GM12878 (cell line): ENCODE results near the gene CYTIP. TPM values are rescaled to one million over a fixed set of nuclear protein-coding genes. Genes with fewer than 3 reads are reported as not detected.

Source experiments
- ATAC-seq: fragments of 200-7000 bp; cut with Tn5 transposase; 3 replicates; pipeline ENCODE4 v1.9.1; 2020; ENCODE audit warnings: mild to moderate bottlenecking, moderate library complexity
- BruUV-seq: library from RNA; stranded (reverse); fragments of 400-500 nt; replicated peaks from 2 replicates; lab custom pipeline; 2021; lab: Mats Ljungman, UMichigan
- CTCF ChIA-PET: fragments of 300-600 bp; sonication (Branson Sonifier 250); formaldehyde crosslinking; extraction: SDS; loops from one replicate; lab custom pipeline; 2021; ENCODE audit warnings: inconsistent platforms; lab: Yijun Ruan, JAX
- POLR2A ChIA-PET: fragments of 350-600 bp; formaldehyde crosslinking; extraction: SDS; loops from one replicate; lab custom pipeline; 2021; ENCODE audit warnings: inconsistent platforms; lab: Charles Lee
- RAD21 ChIA-PET: fragments of 300-600 bp; sonication (Branson Sonifier 250); formaldehyde crosslinking; loops from one replicate; lab custom pipeline; 2023; ENCODE audit warnings: antibody characterized with exemption; ENCODE audit not compliant: unreplicated experiment; lab: Charles Lee
- SMC1A ChIA-PET: fragments of 300-600 bp; sonication (Branson Sonifier 250); formaldehyde crosslinking; loops from one replicate; lab custom pipeline; 2023; ENCODE audit not compliant: unreplicated experiment, uncharacterized antibody; lab: Charles Lee
- DNase-seq: peaks from one replicate; pipeline ENCODE4 v3.0.0-alpha.2; 2011; ENCODE audit warnings: low read depth, low spot score
- FAIRE-seq: peaks from 3 replicates; lab custom pipeline; 2011; peaks lifted over from hg19 to GRCh38; lab: Jason Lieb, UNC
- H2AFZ ChIP-seq: 2 replicates; pipeline ENCODE4 v1.6.0; 2011; ENCODE audit warnings: low read depth, low read length, control low read depth; ENCODE audit not compliant: control insufficient read depth
- H3K27ac ChIP-seq: 2 replicates; pipeline ENCODE4 v1.5.1; 2011; ENCODE audit warnings: control low read depth; ENCODE audit not compliant: control insufficient read depth, insufficient read depth
- H3K27me3 ChIP-seq, 2 experiments: replicated peaks in 1 of 2; 2 replicates each; pipeline versions ENCODE4 v1.6.0 to v1.6.1; 2011; ENCODE audit warnings: low read length in 1 of 2; ENCODE audit not compliant: control insufficient read depth in 2 of 2, insufficient read depth in 2 of 2
- H3K36me3 ChIP-seq, 2 experiments: 2 replicates each; pipeline ENCODE4 v1.5.1; 2011; ENCODE audit warnings: low read length in 1 of 2; ENCODE audit not compliant: control insufficient read depth in 2 of 2, insufficient read depth in 2 of 2
- H3K4me1 ChIP-seq: 2 replicates; pipeline ENCODE4 v1.6.1; 2011; ENCODE audit warnings: mild to moderate bottlenecking, low read length, moderate library complexity, mixed read lengths; ENCODE audit not compliant: control insufficient read depth, insufficient read depth
- H3K4me2 ChIP-seq: 2 replicates; pipeline ENCODE4 v1.6.0; 2011; ENCODE audit warnings: control low read depth; ENCODE audit not compliant: control insufficient read depth, insufficient read depth
- H3K4me3 ChIP-seq: fragments of 200-600 bp; sonication (generic); 2 replicates; pipeline ENCODE4 v1.5.1; 2016
- H3K79me2 ChIP-seq: 2 replicates; pipeline ENCODE4 v1.6.0; 2011; ENCODE audit warnings: low read length; ENCODE audit not compliant: control insufficient read depth, insufficient read depth
- H3K9ac ChIP-seq: 2 replicates; pipeline ENCODE4 v1.8.0; 2011; ENCODE audit warnings: low read length, control low read depth, mixed read lengths; ENCODE audit not compliant: control insufficient read depth, insufficient read depth
- H3K9me3 ChIP-seq: replicated peaks from 3 replicates; pipeline ENCODE4 v1.5.1; 2011; ENCODE audit warnings: mild to moderate bottlenecking, low read length; ENCODE audit not compliant: control insufficient read depth, insufficient read depth
- H4K20me1 ChIP-seq: 2 replicates; pipeline ENCODE4 v1.6.0; 2011; ENCODE audit not compliant: control insufficient read depth, insufficient read depth
- BRCA1 ChIP-seq: IDR thresholded peaks from 2 replicates; pipeline ENCODE4 v1.6.1; 2011; ENCODE audit warnings: low read depth, low read length, improper control_type of control experiment
- CBFB ChIP-seq: IDR thresholded peaks from 2 replicates; pipeline ENCODE4 v1.6.1; 2016; ENCODE audit warnings: antibody characterized with exemption, low read depth
- GATAD2B ChIP-seq: fragments of 450-650 bp; conservative IDR thresholded peaks from 2 replicates; pipeline ENCODE4 v1.6.1; 2017; ENCODE audit warnings: low read depth, mild to moderate bottlenecking, moderate library complexity
- HCFC1 ChIP-seq: fragments of 150-350 bp; IDR thresholded peaks from 2 replicates; pipeline ENCODE4 v1.6.1; 2014; ENCODE audit warnings: low read length
- IRF3 ChIP-seq: fragments of 450-650 bp; IDR thresholded peaks from 2 replicates; pipeline ENCODE4 v1.6.1; 2014; ENCODE audit warnings: mild to moderate bottlenecking
- MTA3 ChIP-seq: IDR thresholded peaks from 2 replicates; pipeline ENCODE4 v1.6.1; 2012; ENCODE audit warnings: low read length, inconsistent platforms, borderline replicate concordance
- MYB ChIP-seq: fragments of 150-350 bp; IDR thresholded peaks from 2 replicates; pipeline ENCODE4 v1.6.1; 2014; ENCODE audit warnings: mild to moderate bottlenecking, low read depth, low read length, borderline replicate concordance
- PAX5 ChIP-seq: IDR thresholded peaks from 2 replicates; pipeline ENCODE4 v1.6.1; 2011; ENCODE audit warnings: low read depth, low read length, borderline replicate concordance
- PBX3 ChIP-seq: IDR thresholded peaks from 2 replicates; pipeline ENCODE4 v1.6.1; 2011; ENCODE audit warnings: mild to moderate bottlenecking, low read depth, low read length, moderate library complexity; ENCODE audit not compliant: insufficient replicate concordance
- SKIL ChIP-seq: fragments of 450-650 bp; IDR thresholded peaks from 2 replicates; pipeline ENCODE4 v1.6.1; 2017; ENCODE audit warnings: mild to moderate bottlenecking, low read depth, inconsistent platforms; ENCODE audit not compliant: poor library complexity, severe bottlenecking
- WRNIP1 ChIP-seq: IDR thresholded peaks from 2 replicates; pipeline ENCODE4 v1.6.1; 2011; ENCODE audit warnings: low read depth, low read length, improper control_type of control experiment, borderline replicate concordance
- ZBTB40 ChIP-seq: fragments of 450-650 bp; IDR thresholded peaks from 2 replicates; pipeline ENCODE4 v1.6.1; 2016; ENCODE audit warnings: mild to moderate bottlenecking, moderate library complexity, borderline replicate concordance
- WGBS: methylation state at CpG from one replicate; pipeline ENCODE4 v1.1.6; 2016; ENCODE audit warnings: low lambda C conversion rate; ENCODE audit not compliant: insufficient replicate concordance, insufficient coverage; ENCODE audit errors: missing lambda C conversion rate; 5-methylcytosine and 5-hydroxymethylcytosine counted together
- in situ Hi-C: fragments of 300-500 bp; cut with MboI; formaldehyde crosslinking; loops from 9 replicates; pipeline ENCODE4 v1.14.3; 2018; ENCODE audit warnings: mixed read lengths
- intact Hi-C: fragments of 100-400 bp; cut with micrococcal nuclease; formaldehyde crosslinking; loops from one replicate; pipeline ENCODE4 v1.14.2; 2022; ENCODE audit not compliant: unreplicated experiment
- polyA plus RNA-seq, 11 experiments: library from polyadenylated mRNA; depleted of rRNA in 4 of 11; unstranded in 6 of 11; stranded (reverse) in 5 of 11; fragments of >200 nt; fragmentation: Nextera tagmentation in 4 of 11; fragmentation: Illumina TruSeq in 1 of 11; extraction: Ambion mirVana in 4 of 11; extraction: Trizol in 1 of 11; gene quantifications; 1 replicate in 1 of 11; 2 replicates in 10 of 11; pipeline versions ENCODE4 v1.2.1 to v1.2.3, GENCODE V29; 2011 to 2016; ENCODE audit warnings: inconsistent platforms in 2 of 11, missing spikeins in 2 of 11, low read depth in 1 of 11
- total RNA-seq, 4 experiments: library from RNA; depleted of rRNA in 3 of 4; stranded (reverse); fragments of >200 nt in 3 of 4; fragmentation: Illumina TruSeq in 1 of 4; extraction: Trizol in 1 of 4; gene quantifications; 2 replicates each; pipeline versions ENCODE4 v1.2.1 to v1.2.3, GENCODE V29; 2013 to 2021

CYTIP gene
- total and polyA plus RNA-seq, 10 of the 15 experiments (the other 5 are each of a cell fraction or from before 2014, with no cell fraction given) = 55.1 to 178 (median 73.4) TPM

GRCh38 chr2:157432475-157433106 lies 11.3 kb downstream of the CYTIP start (continued):
- no peak for TF ChIP-seq BRCA1
- TF ChIP-seq CBFB = no peak
- no peak for TF ChIP-seq SKIL
- no peak for TF ChIP-seq HCFC1
- TF ChIP-seq WRNIP1 = 0 out of 2 replicates have a peak, but pooled peaks have one; percentile 71
- no peak for TF ChIP-seq PBX3

- Histone ChIP-seq H3K9me3 (peaks cover 17% of the 10 kb centered on the region), H3K27me3 (no peaks in the 10 kb centered on the region), H3K4me3 (no peak overlapping the region), H3K4me1 (peaks cover 10% of the 10 kb centered on the region), H3K36me3 (peaks cover 20 to 56% of the 10 kb centered on the region in 2 experiments), H3K27ac (no peak overlapping the region), H3K9ac (no peak overlapping the region), H3K79me2 (peaks cover 77% of the 10 kb centered on the region), H4K20me1 (no peaks in the 10 kb centered on the region; the same call in 1 of the 2 replicates), H2AFZ (no peak overlapping the region), H3K4me2 (no peak overlapping the region)
- ChIA-PET POLR2A (interaction anchor here (2.6 to 5.7 kb wide), 4 partner anchors 10 to 25 kb away, joined by 8 to 62 read pairs (median 18); no protein-coding TSS in a partner anchor), CTCF (interaction anchor here (0.8 to 14.2 kb wide), 6 partner anchors 9 to 163 kb away, joined by 3 to 208 read pairs (median 4); partner anchors contain the start of gene ERMN), RAD21 (interaction anchor here (1.2 to 4.7 kb wide), 7 partner anchors 9 to 128 kb away, joined by 3 to 42 read pairs (median 6); partner anchors contain the start of gene ERMN), SMC1A (interaction anchor here (1.2 to 12.6 kb wide), 9 partner anchors 9 to 128 kb away, joined by 3 to 218 read pairs (median 10); partner anchors contain the start of gene CYTIP)
- no peak for DNase-seq
- in situ Hi-C loops (no loop called here), intact Hi-C loops (no loop called here)
- TF ChIP-seq GATAD2B (no peak), MTA3 (no peak), IRF3 (no peak), ZBTB40 (no peak), HCFC1 (no peak), BRCA1 (no peak), PAX5 (no peak), MYB (no peak), CBFB (no peak)
- ATAC-seq = no peak
- no peak for FAIRE-seq
- 59% methylated on average over 3 of the region's 3 CpGs for WGBS
- no TSS peak for BruUV-seq
Measured at GRCh38 chr2:157431176-157431575, 12.7 kb downstream of the CYTIP start.
